ENCODE measurements around the gene VWF.

The VWF gene

DNA sequence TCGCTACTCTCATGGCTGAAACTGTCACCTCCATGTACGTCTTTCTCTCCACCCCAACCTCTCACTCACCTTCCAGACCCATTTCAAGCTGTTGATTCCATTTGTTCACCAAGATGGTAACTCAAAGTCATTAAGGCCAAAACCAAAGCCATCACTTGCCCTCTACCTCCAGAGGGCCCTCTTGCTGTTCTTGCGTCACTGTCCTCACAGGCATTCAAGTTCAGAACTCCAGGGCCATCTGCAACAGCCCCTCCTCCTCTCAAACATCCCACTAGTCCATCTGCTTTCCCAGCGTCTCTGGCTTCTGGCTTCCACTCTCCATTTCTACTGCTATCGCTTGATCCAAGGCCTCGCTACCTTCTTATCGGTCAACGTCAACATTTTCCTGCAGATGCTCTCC is 74.5 kb downstream of the VWF start:
- no peak for TF ChIP-seq POLR2A (IDR thresholded peaks at IDR 0.05; ENCODE audit: extremely low read depth, insufficient read length)
- TF ChIP-seq MAX (IDR thresholded peaks at IDR 0.05; ENCODE audit: low read depth, low read length): no peak
- no peak for TF ChIP-seq CTCF (IDR thresholded peaks at IDR 0.05; ENCODE audit: low read depth, low read length)
- no peak for TF ChIP-seq MYC (IDR thresholded peaks at IDR 0.05; ENCODE audit: low read depth, low read length)
- no peak overlapping the region for H3K4me3 ChIP-seq (ENCODE audit: low read depth, low read length)
- no peak for DNase-seq (ENCODE audit: low read depth)

DNA sequence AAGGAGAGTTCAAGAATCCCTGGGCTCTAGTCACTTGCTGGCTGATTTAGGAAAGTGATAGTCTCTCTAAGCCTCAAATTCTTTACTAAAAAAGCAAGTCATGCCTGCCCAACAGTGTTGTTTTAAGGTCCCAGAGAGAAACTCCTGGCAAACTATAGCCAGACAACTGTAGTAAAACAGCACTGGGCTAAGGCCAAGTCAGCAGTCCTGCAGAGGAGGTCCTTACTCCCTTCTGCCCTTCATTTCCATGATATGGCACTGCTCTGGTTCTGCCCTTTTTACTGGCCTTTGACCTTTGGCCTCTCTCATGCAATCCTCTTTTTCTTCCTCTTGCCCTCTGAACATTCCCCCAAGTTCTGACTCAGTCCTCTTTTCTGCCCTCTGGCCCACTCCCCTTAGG is 74.9 kb downstream of the VWF start:
- no peak for DNase-seq (ENCODE audit: low read depth)
- H3K4me3 ChIP-seq (ENCODE audit: low read depth, low read length): no peak overlapping the region
- TF ChIP-seq CTCF (IDR thresholded peaks at IDR 0.05; ENCODE audit: low read depth, low read length): no peak
- no peak for TF ChIP-seq POLR2A (IDR thresholded peaks at IDR 0.05; ENCODE audit: extremely low read depth, insufficient read length)
- no peak for TF ChIP-seq MYC (IDR thresholded peaks at IDR 0.05; ENCODE audit: low read depth, low read length)
- TF ChIP-seq MAX (IDR thresholded peaks at IDR 0.05; ENCODE audit: low read depth, low read length): no peak

GRCh38 chr12:6047249-6048237 is 76.9 kb downstream of the VWF start:
- TF ChIP-seq CTCF (IDR thresholded peaks at IDR 0.05; ENCODE audit: low read depth, low read length): no peak
- no peak for TF ChIP-seq MYC (IDR thresholded peaks at IDR 0.05; ENCODE audit: low read depth, low read length)
- TF ChIP-seq POLR2A (IDR thresholded peaks at IDR 0.05; ENCODE audit: extremely low read depth, insufficient read length): no peak
- TF ChIP-seq MAX (IDR thresholded peaks at IDR 0.05; ENCODE audit: low read depth, low read length): no peak
- DNase-seq (ENCODE audit: low read depth): no peak
- no peak overlapping the region for H3K4me3 ChIP-seq (ENCODE audit: low read depth, low read length)

- TF ChIP-seq MAX (IDR thresholded peaks at IDR 0.05; ENCODE audit: low read depth, low read length) (no peak), CTCF (IDR thresholded peaks at IDR 0.05; ENCODE audit: low read depth, low read length) (no peak), MYC (IDR thresholded peaks at IDR 0.05; ENCODE audit: low read depth, low read length) (no peak), POLR2A (IDR thresholded peaks at IDR 0.05; ENCODE audit: extremely low read depth, insufficient read length) (no peak)
- no peak overlapping the region for H3K4me3 ChIP-seq (ENCODE audit: low read depth, low read length)
- DNase-seq (ENCODE audit: low read depth): no peak
These were observed 77.8 kb downstream of the VWF start for GRCh38 chr12:6046511-6047180.

GRCh38 chr12:6045438-6045837 is 79.0 kb downstream of the VWF start:
- TF ChIP-seq MYC (IDR thresholded peaks at IDR 0.05; ENCODE audit: low read depth, low read length): no peak
- no peak for TF ChIP-seq CTCF (IDR thresholded peaks at IDR 0.05; ENCODE audit: low read depth, low read length)
- TF ChIP-seq POLR2A (IDR thresholded peaks at IDR 0.05; ENCODE audit: extremely low read depth, insufficient read length): no peak
- DNase-seq (ENCODE audit: low read depth): no peak

More at GRCh38 chr12:6045438-6045837, 79.0 kb downstream of the VWF start:
- no peak overlapping the region for H3K4me3 ChIP-seq (ENCODE audit: low read depth, low read length)

Data from NB4 (cell line).